ENCODE measurements around the gene CWC27. TPM values are rescaled to one million over a fixed set of nuclear protein-coding genes. Genes with fewer than 3 reads are reported as not detected.

Gene CWC27
- total and polyA plus RNA-seq, 2 of the 13 experiments (the other 11 are each of a cell fraction or from before 2014, with no cell fraction given) = 21.1 to 25.7 TPM

- TF ChIP-seq MAF1 (CRISPR knock-in tag; IDR thresholded peaks at IDR 0.05; ENCODE audit: borderline replicate concordance) (no peak), EEA1 (CRISPR knock-in tag; IDR thresholded peaks at IDR 0.05; ENCODE audit: borderline replicate concordance) (no peak)
These were observed 104.7 kb downstream of the CWC27 start (continued) for GRCh38 chr5:64873441-64873840.

- Histone ChIP-seq H3K27ac (ENCODE audit: extremely low read length, insufficient read depth, low read length) (no peak overlapping the region), H3K9ac (ENCODE audit: insufficient read depth, low read depth, low read length) (no peak overlapping the region), H3K9me3 (ENCODE audit: low read length) (no peaks in the 10 kb centered on the region), H4K20me1 (ENCODE audit: insufficient read depth, low read length) (no peaks in the 10 kb centered on the region), H3K79me2 (ENCODE audit: insufficient read depth, low read length) (no peaks in the 10 kb centered on the region), H3K4me1 (ENCODE audit: insufficient read depth, low read length) (no peaks in the 10 kb centered on the region), H3K27me3 (ENCODE audit: control insufficient read depth in 1 of 2, insufficient read depth in 2 of 2, low read length in 2 of 2) (no peaks in the 10 kb centered on the region), H3K36me3 (replicated peaks in 1 of 2; ENCODE audit: control insufficient read depth in 1 of 2, insufficient read depth in 2 of 2, low read length in 2 of 2) (no peaks in the 10 kb centered on the region), H3K4me2 (ENCODE audit: low read depth, low read length) (no peak overlapping the region), H2AFZ (ENCODE audit: low read length) (no peak overlapping the region), H3K4me3 (replicated peaks in 1 of 3; ENCODE audit: insufficient read depth in 1 of 3, low read depth in 2 of 3, low read length in 3 of 3) (no peak overlapping the region)
- intact Hi-C loops (cut with micrococcal nuclease; ENCODE audit: unreplicated experiment) (no loop called here), in situ Hi-C loops (cut with HindIII; ENCODE audit: extremely low pct_ligation_motif_present, low pct_unique_long_range_greater_than_20kb) (no loop called here)
- ChIA-PET CTCF (ENCODE audit: low intra/inter-chr PET ratio, low total read pairs) (no interaction called here), POLR2A (no interaction called here)
- FAIRE-seq (no peak), ATAC-seq (no peak), DNase-seq (ENCODE audit: low spot score) (no peak)
- no TSS peak for BruUV-seq (replicated peaks)
- TF ChIP-seq GATA4 (IDR thresholded peaks at IDR 0.05; ENCODE audit: borderline replicate concordance, low read depth) = no peak
These were observed 106.0 kb downstream of the CWC27 start for GRCh38 chr5:64874753-64875152.

- FAIRE-seq = no peak
- WGBS (ENCODE audit: low lambda C conversion rate) = 30% methylated on average over 1 of the region's 1 CpG
- POLR2A ChIA-PET = no interaction called here
These were observed 107.5 kb downstream of the CWC27 start for GRCh38 chr5:64876203-64876602.

More at GRCh38 chr5:64876203-64876602, 107.5 kb downstream of the CWC27 start:
- Histone ChIP-seq H3K9me3 (ENCODE audit: low read length) (no peaks in the 10 kb centered on the region), H3K27me3 (ENCODE audit: control insufficient read depth in 1 of 2, insufficient read depth in 2 of 2, low read length in 2 of 2) (no peaks in the 10 kb centered on the region), H2AFZ (ENCODE audit: low read length) (no peak overlapping the region), H3K36me3 (replicated peaks in 1 of 2; ENCODE audit: control insufficient read depth in 1 of 2, insufficient read depth in 2 of 2, low read length in 2 of 2) (no peaks in the 10 kb centered on the region), H3K9ac (ENCODE audit: insufficient read depth, low read depth, low read length) (no peak overlapping the region), H3K79me2 (ENCODE audit: insufficient read depth, low read length) (no peaks in the 10 kb centered on the region), H3K27ac (ENCODE audit: extremely low read length, insufficient read depth, low read length) (no peak overlapping the region), H4K20me1 (ENCODE audit: insufficient read depth, low read length) (no peaks in the 10 kb centered on the region), H3K4me2 (ENCODE audit: low read depth, low read length) (no peak overlapping the region), H3K4me3 (replicated peaks in 1 of 3; ENCODE audit: insufficient read depth in 1 of 3, low read depth in 2 of 3, low read length in 3 of 3) (no peak overlapping the region), H3K4me1 (ENCODE audit: insufficient read depth, low read length) (no peaks in the 10 kb centered on the region)
- CTCF ChIA-PET (ENCODE audit: low intra/inter-chr PET ratio, low total read pairs) = no interaction called here
- in situ Hi-C loops (cut with HindIII; ENCODE audit: extremely low pct_ligation_motif_present, low pct_unique_long_range_greater_than_20kb) (no loop called here), intact Hi-C loops (cut with micrococcal nuclease; ENCODE audit: unreplicated experiment) (no loop called here)
- DNase-seq (ENCODE audit: low spot score) (no peak), ATAC-seq (no peak)
- TF ChIP-seq E2F2 (CRISPR knock-in tag; IDR thresholded peaks at IDR 0.05; ENCODE audit: borderline replicate concordance) (no peak), RAD51 (IDR thresholded peaks at IDR 0.05; ENCODE audit: borderline replicate concordance) (no peak), TMF1 (CRISPR knock-in tag; IDR thresholded peaks at IDR 0.05; ENCODE audit: low read depth) (no peak), ZBTB21 (CRISPR knock-in tag; IDR thresholded peaks at IDR 0.05) (no peak), NR2F6 (IDR thresholded peaks at IDR 0.05) (no peak), NR2F6 (CRISPR knock-in tag; IDR thresholded peaks at IDR 0.05) (no peak)
- no TSS peak for BruUV-seq (replicated peaks)
